ENCODE results near the gene ZNF496. TPM values are rescaled to one million over a fixed set of nuclear protein-coding genes. Genes with fewer than 3 reads are reported as not detected.
A peak's percentile ranks its signal among the peaks of the same experiment; 100 is the strongest.
"Not testable (repeated sequence)": the region's sequence is repeated elsewhere in the genome, so short reads cannot be mapped to it uniquely, and the experiment has no call there.

The ZNF496 gene
- 10 to 100 TPM; 23.7 to 34.3 (median 33.3) TPM for total RNA-seq

DNA sequence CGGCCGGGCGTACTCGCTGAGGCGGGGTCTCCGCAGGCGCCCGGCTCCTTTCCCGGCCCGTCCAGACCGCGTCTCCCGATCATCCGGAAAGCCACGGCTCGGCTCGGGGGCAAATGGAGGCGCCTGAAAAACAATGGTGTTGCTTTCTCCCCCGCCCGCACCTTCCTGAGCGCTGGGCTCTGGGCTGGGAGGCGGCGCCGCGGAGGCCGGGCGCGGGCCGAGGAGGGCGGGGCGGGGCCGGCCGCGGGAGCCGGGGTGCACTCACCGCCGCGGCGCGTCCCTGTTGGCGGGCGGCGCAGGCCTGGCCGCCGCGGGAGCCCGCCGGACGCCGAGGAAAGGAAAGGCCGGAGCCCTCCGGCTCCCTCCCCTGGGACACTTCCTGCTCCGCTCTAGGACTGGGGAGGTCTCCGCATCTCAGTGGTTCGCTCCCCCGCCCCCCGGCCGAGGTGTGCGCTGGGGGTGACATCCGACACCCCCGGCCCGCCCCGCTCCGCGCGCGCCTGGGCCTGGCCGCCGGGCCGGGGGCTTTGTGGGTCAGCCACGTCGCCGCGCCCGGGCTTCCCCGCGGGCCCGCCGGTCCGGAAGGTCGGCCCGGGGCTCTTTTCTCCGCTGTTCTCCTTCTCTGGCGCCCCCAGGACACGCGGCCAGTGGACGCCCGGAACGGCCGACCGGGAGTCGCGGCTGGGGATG lies at the start of gene ZNF496:
Gene ZNF496, minus strand, starts transcription at position 343 of the 690 bp plus-strand sequence. CDS start 2,289 bp downstream, outside the sequence.
- Histone ChIP-seq H3K9me3 (no peaks in the 10 kb centered on the region), H3K27ac (replicated peaks in 1 of 4) (peak within 1 kb of the TSS; percentile 92 to 96 (median 94)), H3K4me3 (peak within 1 kb of the TSS; percentile 83 to 96 (median 86)), H3K4me1 (peaks cover 21 to 63% (median 44%) of the 10 kb centered on the region in 4 donors), H3K36me3 (peaks cover 13 to 34% (median 30%) of the 10 kb centered on the region in 4 donors), H3K27me3 (no peaks in the 10 kb centered on the region)
- WGBS, result 0% methylated on average over 10 of the region's 93 CpGs
- intact Hi-C loops (cut with DNase I), result no loop called here
- TF ChIP-seq POLR2AphosphoS5 (IDR thresholded peaks at IDR 0.05), result peak; percentile 19 to 53
- TF ChIP-seq POLR2A (IDR thresholded peaks at IDR 0.05; ENCODE audit: low read depth), result no peak
- no peak for TF ChIP-seq EP300 (IDR thresholded peaks at IDR 0.05)
- TF ChIP-seq, protein P1, sequence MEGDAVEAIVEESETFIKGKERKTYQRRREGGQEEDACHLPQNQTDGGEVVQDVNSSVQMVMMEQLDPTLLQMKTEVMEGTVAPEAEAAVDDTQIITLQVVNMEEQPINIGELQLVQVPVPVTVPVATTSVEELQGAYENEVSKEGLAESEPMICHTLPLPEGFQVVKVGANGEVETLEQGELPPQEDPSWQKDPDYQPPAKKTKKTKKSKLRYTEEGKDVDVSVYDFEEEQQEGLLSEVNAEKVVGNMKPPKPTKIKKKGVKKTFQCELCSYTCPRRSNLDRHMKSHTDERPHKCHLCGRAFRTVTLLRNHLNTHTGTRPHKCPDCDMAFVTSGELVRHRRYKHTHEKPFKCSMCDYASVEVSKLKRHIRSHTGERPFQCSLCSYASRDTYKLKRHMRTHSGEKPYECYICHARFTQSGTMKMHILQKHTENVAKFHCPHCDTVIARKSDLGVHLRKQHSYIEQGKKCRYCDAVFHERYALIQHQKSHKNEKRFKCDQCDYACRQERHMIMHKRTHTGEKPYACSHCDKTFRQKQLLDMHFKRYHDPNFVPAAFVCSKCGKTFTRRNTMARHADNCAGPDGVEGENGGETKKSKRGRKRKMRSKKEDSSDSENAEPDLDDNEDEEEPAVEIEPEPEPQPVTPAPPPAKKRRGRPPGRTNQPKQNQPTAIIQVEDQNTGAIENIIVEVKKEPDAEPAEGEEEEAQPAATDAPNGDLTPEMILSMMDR (IDR thresholded peaks at IDR 0.05), result no peak
- DNase-seq (ENCODE audit: extremely low spot score), result no peak

GRCh38 chr1:247378334-247379073 lies 46.8 kb upstream of the ZNF496 start:
- peaks cover 0 to 6% (median 3%) of the 10 kb centered on the region in 4 donors for H3K4me1 ChIP-seq
- H3K4me3 ChIP-seq, result no peak overlapping the region
- TF ChIP-seq POLR2AphosphoS5 (IDR thresholded peaks at IDR 0.05) (no peak), POLR2A (IDR thresholded peaks at IDR 0.05; ENCODE audit: low read depth) (no peak)
- WGBS, result 83% methylated on average over 20 of the region's 20 CpGs
- H3K9me3 ChIP-seq, result no peaks in the 10 kb centered on the region
- H3K27me3 ChIP-seq, result peaks cover 0 to 22% (median 0%) of the 10 kb centered on the region in 4 donors
- DNase-seq (ENCODE audit: extremely low spot score), result no peak
- no peak overlapping the region for H3K27ac ChIP-seq (replicated peaks in 1 of 4)
- intact Hi-C loops (cut with DNase I), result no loop called here
- no peaks in the 10 kb centered on the region for H3K36me3 ChIP-seq

- intact Hi-C loops (cut with DNase I), result not testable (repeated sequence)
Measured at GRCh38 chr1:247377656-247378055, 46.0 kb upstream of the ZNF496 start.

GRCh38 chr1:247376659-247377058 lies 45.0 kb upstream of the ZNF496 start:
- 36% methylated on average over 7 of the region's 7 CpGs for WGBS
- H3K4me3 ChIP-seq, result no peak overlapping the region
- intact Hi-C loops (cut with DNase I), result no loop called here

More at GRCh38 chr1:247377656-247378055, 46.0 kb upstream of the ZNF496 start:
- H3K36me3 ChIP-seq; H3K27ac ChIP-seq (replicated peaks in 1 of 4); H3K9me3 ChIP-seq; DNase-seq (ENCODE audit: extremely low spot score); H3K4me3 ChIP-seq: not testable (repeated sequence)
- H3K4me1 ChIP-seq, result peaks cover 0 to 11% (median 7%) of the 10 kb centered on the region in 4 donors
- 79% methylated on average over 7 of the region's 7 CpGs for WGBS
- peaks cover 0 to 22% (median 0%) of the 10 kb centered on the region in 4 donors for H3K27me3 ChIP-seq

GRCh38 chr1:247375747-247376146 lies 44.1 kb upstream of the ZNF496 start:
- Histone ChIP-seq H3K4me3 (no peak overlapping the region), H3K4me1 (peaks cover 0 to 14% (median 9%) of the 10 kb centered on the region in 4 donors), H3K36me3 (no peaks in the 10 kb centered on the region), H3K27me3 (peaks cover 0 to 41% (median 0%) of the 10 kb centered on the region in 4 donors), H3K9me3 (no peaks in the 10 kb centered on the region), H3K27ac (replicated peaks in 1 of 4) (no peak overlapping the region)
- WGBS, result 82% methylated on average over 14 of the region's 14 CpGs
- TF ChIP-seq POLR2A (IDR thresholded peaks at IDR 0.05; ENCODE audit: low read depth) (no peak), POLR2AphosphoS5 (IDR thresholded peaks at IDR 0.05) (no peak), EP300 (IDR thresholded peaks at IDR 0.05) (no peak)
- TF ChIP-seq, protein P1 (IDR thresholded peaks at IDR 0.05), result no peak
- intact Hi-C loops (cut with DNase I), result no loop called here
- no peak for DNase-seq (ENCODE audit: extremely low spot score)

More at GRCh38 chr1:247376659-247377058, 45.0 kb upstream of the ZNF496 start:
- Histone ChIP-seq H3K27me3 (peaks cover 0 to 32% (median 0%) of the 10 kb centered on the region in 4 donors), H3K4me1 (peaks cover 0 to 14% (median 9%) of the 10 kb centered on the region in 4 donors), H3K27ac (replicated peaks in 1 of 4) (no peak overlapping the region), H3K9me3 (no peaks in the 10 kb centered on the region), H3K36me3 (no peaks in the 10 kb centered on the region)
- DNase-seq (ENCODE audit: extremely low spot score), result no peak
- TF ChIP-seq POLR2AphosphoS5 (IDR thresholded peaks at IDR 0.05) (no peak), EP300 (IDR thresholded peaks at IDR 0.05) (no peak), POLR2A (IDR thresholded peaks at IDR 0.05; ENCODE audit: low read depth) (no peak)
- TF ChIP-seq, protein P1 (IDR thresholded peaks at IDR 0.05), result no peak

- H3K27ac ChIP-seq (replicated peaks in 1 of 4); H3K9me3 ChIP-seq; H3K36me3 ChIP-seq; H3K4me3 ChIP-seq; intact Hi-C loops (cut with DNase I); DNase-seq (ENCODE audit: extremely low spot score): not testable (repeated sequence)
- 90% methylated on average over 8 of the region's 8 CpGs for WGBS
- peaks cover 0 to 14% (median 9%) of the 10 kb centered on the region in 4 donors for H3K4me1 ChIP-seq
- H3K27me3 ChIP-seq, result peaks cover 0 to 50% (median 0%) of the 10 kb centered on the region in 4 donors
Measured at GRCh38 chr1:247374651-247375334, 43.1 kb upstream of the ZNF496 start.

Measured in esophagus muscularis mucosa (tissue), 4 donors.